Liver (tissue), 9 donors: ENCODE measurements around the gene PPM1E. TPM values are rescaled to one million over a fixed set of nuclear protein-coding genes. Genes with fewer than 3 reads are reported as not detected.

ENCODE experiments used
- DNase-seq: peaks from one replicate; pipeline ENCODE4 v3.0.0-alpha.2; 2017; ENCODE audit warnings: low spot score
- H3K27ac ChIP-seq, 2 donors: one replicate each; pipeline ENCODE4 v1.7.0; 2013; ENCODE audit warnings: inconsistent platforms in 2 of 2, low read length in 2 of 2, control low read depth in 1 of 2, low read depth in 1 of 2, mild to moderate bottlenecking in 1 of 2
- H3K27me3 ChIP-seq, 4 donors: one replicate each; pipeline versions ENCODE4 v1.6.1 to v1.7.0; 2013; ENCODE audit warnings: low read length in 3 of 4, inconsistent platforms in 1 of 4, mild to moderate bottlenecking in 1 of 4, moderate library complexity in 1 of 4; ENCODE audit not compliant: control insufficient read depth in 4 of 4, insufficient read depth in 4 of 4
- H3K36me3 ChIP-seq, 4 donors: one replicate each; pipeline versions ENCODE4 v1.6.1 to v1.7.0; 2013; ENCODE audit warnings: low read length in 3 of 4, mild to moderate bottlenecking in 3 of 4, low read depth in 1 of 4, moderate library complexity in 1 of 4; ENCODE audit not compliant: control insufficient read depth in 4 of 4, insufficient read depth in 3 of 4
- H3K4me1 ChIP-seq, 4 donors: one replicate each; pipeline versions ENCODE4 v1.6.1 to v1.7.0; 2013; ENCODE audit warnings: low read length in 3 of 4, mild to moderate bottlenecking in 3 of 4, moderate library complexity in 1 of 4; ENCODE audit not compliant: control insufficient read depth in 4 of 4, insufficient read depth in 4 of 4
- H3K4me3 ChIP-seq, 3 donors: one replicate each; pipeline versions ENCODE4 v1.6.1 to v1.7.0; 2013; ENCODE audit warnings: low read length in 3 of 3, control low read depth in 1 of 3, low read depth in 1 of 3, mild to moderate bottlenecking in 1 of 3
- H3K9ac ChIP-seq, 2 donors: one replicate each; pipeline ENCODE4 v1.7.0; 2013; ENCODE audit warnings: low read length in 2 of 2, mild to moderate bottlenecking in 2 of 2, moderate library complexity in 2 of 2, control low read depth in 1 of 2, low read depth in 1 of 2
- H3K9me3 ChIP-seq, 4 donors: one replicate each; pipeline versions ENCODE4 v1.6.1 to v1.7.0; 2013; ENCODE audit warnings: low read length in 3 of 4; ENCODE audit not compliant: control insufficient read depth in 4 of 4
- ATF3 ChIP-seq: IDR thresholded peaks from 2 replicates; pipeline ENCODE4 v1.6.1; 2016; ENCODE audit warnings: antibody characterized with exemption
- EGR1 ChIP-seq, 2 donors: IDR thresholded peaks; 2 replicates each; pipeline ENCODE4 v1.6.1; 2016 to 2018; ENCODE audit warnings: antibody characterized with exemption in 2 of 2, low read depth in 2 of 2
- FOXA2 ChIP-seq: IDR thresholded peaks from 2 replicates; pipeline ENCODE4 v1.6.1; 2016; ENCODE audit warnings: antibody characterized with exemption
- GABPA ChIP-seq, 2 donors: IDR thresholded peaks in 1 of 2; conservative IDR thresholded peaks in 1 of 2; 2 replicates each; pipeline ENCODE4 v1.6.1; 2016; ENCODE audit warnings: antibody characterized with exemption in 2 of 2, mild to moderate bottlenecking in 1 of 2, moderate library complexity in 1 of 2
- HNF4G ChIP-seq: IDR thresholded peaks from 2 replicates; pipeline ENCODE4 v1.6.1; 2016; ENCODE audit warnings: antibody characterized with exemption
- JUND ChIP-seq, 2 donors: IDR thresholded peaks; 2 replicates each; pipeline ENCODE4 v1.6.1; 2016; ENCODE audit warnings: antibody characterized with exemption in 2 of 2
- MAX ChIP-seq: IDR thresholded peaks from 2 replicates; pipeline ENCODE4 v1.6.1; 2016; ENCODE audit warnings: antibody characterized with exemption
- NR2F2 ChIP-seq: IDR thresholded peaks from 2 replicates; pipeline ENCODE4 v1.6.1; 2016; ENCODE audit warnings: antibody characterized with exemption
- REST ChIP-seq: IDR thresholded peaks from 2 replicates; pipeline ENCODE4 v1.6.1; 2016; ENCODE audit warnings: antibody characterized with exemption, mild to moderate bottlenecking
- TAF1 ChIP-seq: conservative IDR thresholded peaks from 2 replicates; pipeline ENCODE4 v1.6.1; 2016; ENCODE audit warnings: antibody characterized with exemption, mild to moderate bottlenecking
- ZBTB33 ChIP-seq: IDR thresholded peaks from 2 replicates; pipeline ENCODE4 v1.6.1; 2016; ENCODE audit warnings: antibody characterized with exemption
- WGBS: extraction: QIAGEN DNeasy Blood & Tissue Kit; methylation state at CpG from one replicate; pipeline ENCODE4 v1.1.7; 2013; 5-methylcytosine and 5-hydroxymethylcytosine counted together
- polyA plus RNA-seq, 2 donors: library from polyadenylated mRNA; stranded (reverse) in 1 of 2; unstranded in 1 of 2; fragments of 200-250 nt in 1 of 2; fragments of >200 nt in 1 of 2; fragmentation: Nextera tagmentation in 1 of 2; extraction: Ambion mirVana in 1 of 2; gene quantifications; one replicate each; pipeline versions ENCODE4 v1.2.1 to v1.2.3, GENCODE V29; 2013 to 2015
- total RNA-seq, 2 donors: library from RNA; depleted of rRNA; stranded (reverse); fragments of >200 nt; gene quantifications; one replicate each; pipeline ENCODE4 v1.2.3, GENCODE V29; 2014
- donor health status: healthy.
- donor health status: healthy.
- donor health status: healthy.
- donor health status: healthy.
- donor health status: healthy.

Gene PPM1E
- total and polyA plus RNA-seq, 4 donors = 0.25 to 0.61 (median 0.50) TPM; not detected in 1

GRCh38 chr17:58730937-58731336 lies 24.7 kb upstream of the PPM1E start:
- Histone ChIP-seq H3K27me3 (no peaks in the 10 kb centered on the region), H3K9me3 (no peaks in the 10 kb centered on the region), H3K27ac (no peak overlapping the region), H3K4me3 (no peak overlapping the region), H3K36me3 (no peaks in the 10 kb centered on the region), H3K9ac (no peak overlapping the region), H3K4me1 (no peaks in the 10 kb centered on the region)
- no peak for TF ChIP-seq TAF1
- TF ChIP-seq EGR1 (IDR thresholded peaks at IDR 0.05; ENCODE audit: low read depth in 2 of 2) = no peak
- TF ChIP-seq HNF4G = no peak
- TF ChIP-seq ZBTB33 = no peak
- TF ChIP-seq NR2F2 = no peak
- no peak for TF ChIP-seq MAX
- no peak for TF ChIP-seq GABPA (IDR thresholded peaks at IDR 0.05 in 1 of 2, conservative IDR thresholded peaks at IDR 0.05 in 1 of 2)
- TF ChIP-seq ATF3 = no peak
- TF ChIP-seq REST = no peak
- TF ChIP-seq JUND (IDR thresholded peaks at IDR 0.05) = no peak
- TF ChIP-seq FOXA2 = no peak
- no peak for DNase-seq

GRCh38 chr17:58734040-58734439 lies 21.6 kb upstream of the PPM1E start:
- WGBS = 64% methylated on average over 3 of the region's 3 CpGs
- DNase-seq = no peak
- Histone ChIP-seq H3K4me1 (no peaks in the 10 kb centered on the region), H3K36me3 (no peaks in the 10 kb centered on the region), H3K27me3 (no peaks in the 10 kb centered on the region), H3K9ac (no peak overlapping the region), H3K9me3 (no peaks in the 10 kb centered on the region), H3K27ac (no peak overlapping the region), H3K4me3 (no peak overlapping the region)
- TF ChIP-seq ZBTB33 (no peak), EGR1 (IDR thresholded peaks at IDR 0.05; ENCODE audit: low read depth in 2 of 2) (no peak)
